K562 (cell line): ENCODE measurements around the gene IP6K2. TPM values are rescaled to one million over a fixed set of nuclear protein-coding genes. Genes with fewer than 3 reads are reported as not detected.
A peak's percentile ranks its signal among the peaks of the same experiment; 100 is the strongest.

ENCODE experiments used
- CTBP1 ChIP-seq: fragments of 450-650 bp; IDR thresholded peaks from 2 replicates; pipeline ENCODE4 v1.6.1; 2016; ENCODE audit warnings: borderline replicate concordance
- E2F3 ChIP-seq: fragments of 250-450 bp; sonication (Bioruptor Pico); IDR thresholded peaks from 2 replicates; pipeline ENCODE4 v1.4.0; 2020; ENCODE audit warnings: mild to moderate bottlenecking
- FOS ChIP-seq: IDR thresholded peaks from 3 replicates; pipeline ENCODE4 v1.6.1; 2011; ENCODE audit not compliant: insufficient read length; ENCODE audit errors: extremely low read depth
- HNRNPLL ChIP-seq: fragments of 200-400 bp; formaldehyde crosslinking; IDR thresholded peaks from 2 replicates; pipeline ENCODE4 v1.6.1; 2017; ENCODE audit warnings: low read length, low read depth, mild to moderate bottlenecking; ENCODE audit not compliant: poor library complexity, severe bottlenecking
- HOMEZ ChIP-seq: fragments of 250-450 bp; sonication (Bioruptor Pico); IDR thresholded peaks from 2 replicates; pipeline ENCODE4 v1.4.0; 2020; ENCODE audit warnings: mild to moderate bottlenecking, moderate library complexity
- IRF1 ChIP-seq: sonication (generic); formaldehyde crosslinking; IDR thresholded peaks from 2 replicates; pipeline ENCODE4 v1.8.0; 2022; ENCODE audit warnings: missing genetic modification reagents, mild to moderate bottlenecking, borderline replicate concordance
- MAX ChIP-seq: sonication (generic); formaldehyde crosslinking; IDR thresholded peaks from 2 replicates; pipeline ENCODE4 v1.9.0; 2022; ENCODE audit warnings: mild to moderate bottlenecking, missing genetic modification reagents
- MEIS2 ChIP-seq: fragments of 450-650 bp; IDR thresholded peaks from 2 replicates; pipeline ENCODE4 v1.6.1; 2014; ENCODE audit warnings: mild to moderate bottlenecking; ENCODE audit not compliant: partially characterized antibody
- NFE2 ChIP-seq: IDR thresholded peaks from 2 replicates; pipeline ENCODE4 v1.6.1; 2014; ENCODE audit warnings: antibody characterized with exemption, low read depth
- RBBP5 ChIP-seq: fragments of 200-600 bp; sonication (generic); IDR thresholded peaks from 2 replicates; pipeline ENCODE4 v1.6.1; 2012; ENCODE audit warnings: borderline replicate concordance, mild to moderate bottlenecking, low read length, control low read depth, inconsistent platforms; ENCODE audit not compliant: insufficient read depth, poor library complexity, severe bottlenecking
- SPI1 ChIP-seq: IDR thresholded peaks from 2 replicates; pipeline ENCODE4 v1.6.1; 2011; ENCODE audit warnings: low read depth, low read length, control low read depth, borderline replicate concordance
- polyA plus RNA-seq, 8 experiments: library from polyadenylated mRNA; depleted of rRNA in 4 of 8; stranded (reverse) in 5 of 8; unstranded in 3 of 8; fragments of >200 nt; fragmentation: Nextera tagmentation in 2 of 8; fragmentation: Illumina TruSeq in 1 of 8; extraction: Ambion mirVana in 2 of 8; extraction: Trizol in 1 of 8; gene quantifications; 2 replicates each; pipeline versions ENCODE4 v1.2.1 to v1.2.3, GENCODE V29; 2011 to 2014; ENCODE audit warnings: inconsistent platforms in 1 of 8, missing spikeins in 1 of 8
- total RNA-seq, 7 experiments: library from RNA; depleted of rRNA in 6 of 7; stranded (reverse); fragments of >200 nt in 6 of 7; fragmentation: Illumina TruSeq in 2 of 7; extraction: Trizol in 2 of 7; gene quantifications; 2 replicates each; pipeline versions ENCODE4 v1.2.1 to v1.2.3, GENCODE V29; 2011 to 2021; ENCODE audit warnings: low replicate concordance in 1 of 7
- TF ChIP-seq, protein P1 (sequence below), 2 experiments: fragments of 450-650 bp in 1 of 2; IDR thresholded peaks; 2 replicates each; pipeline ENCODE4 v1.6.1; 2011 to 2017; ENCODE audit warnings: low read depth in 2 of 2, antibody characterized with exemption in 1 of 2, borderline replicate concordance in 1 of 2, low read length in 1 of 2, mild to moderate bottlenecking in 1 of 2, mixed read lengths in 1 of 2; ENCODE audit not compliant: control insufficient read depth in 1 of 2
- TF ChIP-seq, protein P2 (sequence below): conservative IDR thresholded peaks from 2 replicates; pipeline ENCODE4 v1.6.1; 2011; ENCODE audit warnings: low read depth, mild to moderate bottlenecking, low read length; ENCODE audit not compliant: control insufficient read depth
- TF ChIP-seq, protein P3 (sequence below): fragments of 450-650 bp; IDR thresholded peaks from 2 replicates; pipeline ENCODE4 v1.7.1; 2018; ENCODE audit warnings: mild to moderate bottlenecking, low read depth; ENCODE audit not compliant: partially characterized antibody

Gene IP6K2
- total and polyA plus RNA-seq, 9 of the 15 experiments (the other 6 are each of a cell fraction or from before 2014, with no cell fraction given) = 19.6 to 78.1 (median 48.0) TPM

DNA sequence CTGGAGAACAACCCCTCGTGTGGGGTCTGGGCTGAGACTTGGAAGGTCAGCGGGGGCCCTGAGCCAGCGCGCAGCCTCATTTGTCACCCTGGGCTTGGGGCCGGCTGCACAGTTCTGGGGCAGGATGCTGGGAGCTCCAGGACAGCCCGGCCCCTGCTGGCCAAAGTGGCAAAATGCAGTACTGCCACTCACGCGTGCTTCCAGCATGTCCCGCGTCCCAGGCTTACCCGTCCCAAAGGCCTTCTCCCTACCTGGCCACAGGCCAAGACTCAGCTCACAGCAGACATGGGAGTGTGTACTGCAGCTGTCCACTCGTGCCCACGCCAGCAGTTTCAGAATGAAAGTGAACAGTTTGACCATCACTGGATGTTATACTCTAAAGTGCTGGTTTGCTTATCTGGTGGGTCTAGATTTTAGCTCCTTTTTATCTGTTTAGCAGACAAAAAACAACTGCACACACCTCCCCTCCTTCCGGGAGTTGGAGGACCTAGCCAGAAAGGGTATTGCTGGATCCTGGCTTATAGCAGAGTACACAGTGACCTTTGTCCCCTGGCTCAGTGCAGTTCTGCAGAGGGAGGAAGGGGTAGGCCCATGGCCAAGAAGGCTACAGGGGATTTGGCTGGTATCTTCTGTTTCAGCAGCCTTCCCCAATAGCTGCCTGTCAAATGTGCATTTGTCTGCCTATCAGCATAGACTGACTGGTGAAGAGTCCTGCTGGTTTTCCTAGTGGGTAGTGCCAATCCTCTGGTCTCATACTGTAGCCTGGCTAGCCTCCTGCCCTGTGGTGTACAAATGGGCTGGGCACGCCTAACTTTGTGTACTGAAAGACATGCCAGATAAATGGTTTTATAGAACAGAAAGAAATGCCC, 23.2 kb upstream of the IP6K2 start (continued):
- TF ChIP-seq, protein P1, sequence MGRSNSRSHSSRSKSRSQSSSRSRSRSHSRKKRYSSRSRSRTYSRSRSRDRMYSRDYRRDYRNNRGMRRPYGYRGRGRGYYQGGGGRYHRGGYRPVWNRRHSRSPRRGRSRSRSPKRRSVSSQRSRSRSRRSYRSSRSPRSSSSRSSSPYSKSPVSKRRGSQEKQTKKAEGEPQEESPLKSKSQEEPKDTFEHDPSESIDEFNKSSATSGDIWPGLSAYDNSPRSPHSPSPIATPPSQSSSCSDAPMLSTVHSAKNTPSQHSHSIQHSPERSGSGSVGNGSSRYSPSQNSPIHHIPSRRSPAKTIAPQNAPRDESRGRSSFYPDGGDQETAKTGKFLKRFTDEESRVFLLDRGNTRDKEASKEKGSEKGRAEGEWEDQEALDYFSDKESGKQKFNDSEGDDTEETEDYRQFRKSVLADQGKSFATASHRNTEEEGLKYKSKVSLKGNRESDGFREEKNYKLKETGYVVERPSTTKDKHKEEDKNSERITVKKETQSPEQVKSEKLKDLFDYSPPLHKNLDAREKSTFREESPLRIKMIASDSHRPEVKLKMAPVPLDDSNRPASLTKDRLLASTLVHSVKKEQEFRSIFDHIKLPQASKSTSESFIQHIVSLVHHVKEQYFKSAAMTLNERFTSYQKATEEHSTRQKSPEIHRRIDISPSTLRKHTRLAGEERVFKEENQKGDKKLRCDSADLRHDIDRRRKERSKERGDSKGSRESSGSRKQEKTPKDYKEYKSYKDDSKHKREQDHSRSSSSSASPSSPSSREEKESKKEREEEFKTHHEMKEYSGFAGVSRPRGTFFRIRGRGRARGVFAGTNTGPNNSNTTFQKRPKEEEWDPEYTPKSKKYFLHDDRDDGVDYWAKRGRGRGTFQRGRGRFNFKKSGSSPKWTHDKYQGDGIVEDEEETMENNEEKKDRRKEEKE (IDR thresholded peaks at IDR 0.05; ENCODE audit: borderline replicate concordance in 1 of 2, control insufficient read depth in 1 of 2, low read depth in 2 of 2, low read length in 1 of 2) = no peak
- TF ChIP-seq E2F3 (CRISPR knock-in tag) (no peak), MAX (CRISPR knock-in tag) (peak; percentile 83), MEIS2 (peak; percentile 34), CTBP1 (peak; percentile 40; the same call in 1 of the 2 replicates), RBBP5 (no peak), FOS (no peak), NFE2 (no peak), HOMEZ (CRISPR knock-in tag) (no peak), HNRNPLL (no peak), SPI1 (no peak), IRF1 (CRISPR knock-in tag) (no peak)
- TF ChIP-seq, protein P2, sequence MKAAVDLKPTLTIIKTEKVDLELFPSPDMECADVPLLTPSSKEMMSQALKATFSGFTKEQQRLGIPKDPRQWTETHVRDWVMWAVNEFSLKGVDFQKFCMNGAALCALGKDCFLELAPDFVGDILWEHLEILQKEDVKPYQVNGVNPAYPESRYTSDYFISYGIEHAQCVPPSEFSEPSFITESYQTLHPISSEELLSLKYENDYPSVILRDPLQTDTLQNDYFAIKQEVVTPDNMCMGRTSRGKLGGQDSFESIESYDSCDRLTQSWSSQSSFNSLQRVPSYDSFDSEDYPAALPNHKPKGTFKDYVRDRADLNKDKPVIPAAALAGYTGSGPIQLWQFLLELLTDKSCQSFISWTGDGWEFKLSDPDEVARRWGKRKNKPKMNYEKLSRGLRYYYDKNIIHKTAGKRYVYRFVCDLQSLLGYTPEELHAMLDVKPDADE = peak; percentile 34; the same call in 1 of the 2 replicates
- TF ChIP-seq, protein P3, sequence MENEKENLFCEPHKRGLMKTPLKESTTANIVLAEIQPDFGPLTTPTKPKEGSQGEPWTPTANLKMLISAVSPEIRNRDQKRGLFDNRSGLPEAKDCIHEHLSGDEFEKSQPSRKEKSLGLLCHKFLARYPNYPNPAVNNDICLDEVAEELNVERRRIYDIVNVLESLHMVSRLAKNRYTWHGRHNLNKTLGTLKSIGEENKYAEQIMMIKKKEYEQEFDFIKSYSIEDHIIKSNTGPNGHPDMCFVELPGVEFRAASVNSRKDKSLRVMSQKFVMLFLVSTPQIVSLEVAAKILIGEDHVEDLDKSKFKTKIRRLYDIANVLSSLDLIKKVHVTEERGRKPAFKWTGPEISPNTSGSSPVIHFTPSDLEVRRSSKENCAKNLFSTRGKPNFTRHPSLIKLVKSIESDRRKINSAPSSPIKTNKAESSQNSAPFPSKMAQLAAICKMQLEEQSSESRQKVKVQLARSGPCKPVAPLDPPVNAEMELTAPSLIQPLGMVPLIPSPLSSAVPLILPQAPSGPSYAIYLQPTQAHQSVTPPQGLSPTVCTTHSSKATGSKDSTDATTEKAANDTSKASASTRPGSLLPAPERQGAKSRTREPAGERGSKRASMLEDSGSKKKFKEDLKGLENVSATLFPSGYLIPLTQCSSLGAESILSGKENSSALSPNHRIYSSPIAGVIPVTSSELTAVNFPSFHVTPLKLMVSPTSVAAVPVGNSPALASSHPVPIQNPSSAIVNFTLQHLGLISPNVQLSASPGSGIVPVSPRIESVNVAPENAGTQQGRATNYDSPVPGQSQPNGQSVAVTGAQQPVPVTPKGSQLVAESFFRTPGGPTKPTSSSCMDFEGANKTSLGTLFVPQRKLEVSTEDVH = no peak
